OCI-LY7 (cell line): Measurements from ENCODE around the gene MYMK.

Experiments
- CTCF ChIP-seq: fragments of 200-600 bp; sonication (generic); conservative IDR thresholded peaks from 2 replicates; pipeline ENCODE4 v1.5.1; 2014; ENCODE audit warnings: mild to moderate bottlenecking, antibody characterized with exemption, low read length, moderate library complexity, mixed read lengths
- EZH2phosphoT487 ChIP-seq: fragments of 200-600 bp; sonication (generic); IDR thresholded peaks from 2 replicates; pipeline ENCODE4 v1.6.1; 2018; ENCODE audit warnings: low read depth, borderline replicate concordance, mild to moderate bottlenecking, mixed run types, antibody characterized with exemption, low read length, moderate library complexity, mixed read lengths

GRCh38 chr9:133520121-133520835 lies 4.5 kb downstream of the MYMK start:
- TF ChIP-seq CTCF (no peak), EZH2phosphoT487 (no peak)
